Ascending aorta (tissue), 2 donors: Measurements from ENCODE around the gene OR2A2. TPM values are rescaled to one million over a fixed set of nuclear protein-coding genes. Genes with fewer than 3 reads are reported as not detected.

ENCODE experiments used
- DNase-seq, 2 donors: peaks; one replicate each; pipeline ENCODE4 v3.0.0-alpha.2; 2019; ENCODE audit warnings: low spot score in 2 of 2
- H3K27ac ChIP-seq, 2 donors: fragments of 200-600 bp; sonication (generic); one replicate each; pipeline ENCODE4 v1.5.1; 2016 to 2017; ENCODE audit warnings: mild to moderate bottlenecking in 1 of 2
- H3K27me3 ChIP-seq: fragments of 200-600 bp; sonication (generic); one replicate; pipeline ENCODE4 v1.5.1; 2017
- H3K36me3 ChIP-seq, 2 donors: fragments of 200-600 bp; sonication (generic); one replicate each; pipeline ENCODE4 v1.5.1; 2016
- H3K4me1 ChIP-seq, 2 donors: fragments of 200-600 bp; sonication (generic); one replicate each; pipeline ENCODE4 v1.5.1; 2016 to 2017; ENCODE audit warnings: mild to moderate bottlenecking in 1 of 2
- H3K4me3 ChIP-seq, 2 donors: fragments of 200-600 bp; sonication (generic); one replicate each; pipeline ENCODE4 v1.5.1; 2016 to 2017; ENCODE audit warnings: mild to moderate bottlenecking in 1 of 2
- H3K9me3 ChIP-seq, 2 donors: fragments of 200-600 bp; sonication (generic); one replicate each; pipeline ENCODE4 v1.5.1; 2016
- intact Hi-C: fragments of 100-400 bp; cut with DNase I; formaldehyde crosslinking; loops from one replicate; pipeline ENCODE4 v1.15.1; 2023
- total RNA-seq: library from RNA; depleted of rRNA; stranded (reverse); fragments of >200 nt; gene quantifications from one replicate; pipeline ENCODE4 v1.1.0, GENCODE V29; 2016
- TF ChIP-seq, protein P1 (sequence below), 3 experiments: fragments of 200-600 bp in 2 of 3; fragments of 450-650 bp in 1 of 3; sonication (generic) in 2 of 3; IDR thresholded peaks; one replicate each; pipeline ENCODE4 v1.5.1; 2016 to 2019; ENCODE audit warnings: antibody characterized with exemption in 3 of 3, mild to moderate bottlenecking in 1 of 3, moderate library complexity in 1 of 3

The OR2A2 gene
- total RNA-seq, 1 donor from 2014 or later: not detected

GRCh38 chr7:144137501-144137900 is 28.1 kb downstream of the OR2A2 start:
- no peaks in the 10 kb centered on the region for H3K36me3 ChIP-seq
- DNase-seq: no peak
- H3K27me3 ChIP-seq: no peaks in the 10 kb centered on the region
- TF ChIP-seq, protein P1, sequence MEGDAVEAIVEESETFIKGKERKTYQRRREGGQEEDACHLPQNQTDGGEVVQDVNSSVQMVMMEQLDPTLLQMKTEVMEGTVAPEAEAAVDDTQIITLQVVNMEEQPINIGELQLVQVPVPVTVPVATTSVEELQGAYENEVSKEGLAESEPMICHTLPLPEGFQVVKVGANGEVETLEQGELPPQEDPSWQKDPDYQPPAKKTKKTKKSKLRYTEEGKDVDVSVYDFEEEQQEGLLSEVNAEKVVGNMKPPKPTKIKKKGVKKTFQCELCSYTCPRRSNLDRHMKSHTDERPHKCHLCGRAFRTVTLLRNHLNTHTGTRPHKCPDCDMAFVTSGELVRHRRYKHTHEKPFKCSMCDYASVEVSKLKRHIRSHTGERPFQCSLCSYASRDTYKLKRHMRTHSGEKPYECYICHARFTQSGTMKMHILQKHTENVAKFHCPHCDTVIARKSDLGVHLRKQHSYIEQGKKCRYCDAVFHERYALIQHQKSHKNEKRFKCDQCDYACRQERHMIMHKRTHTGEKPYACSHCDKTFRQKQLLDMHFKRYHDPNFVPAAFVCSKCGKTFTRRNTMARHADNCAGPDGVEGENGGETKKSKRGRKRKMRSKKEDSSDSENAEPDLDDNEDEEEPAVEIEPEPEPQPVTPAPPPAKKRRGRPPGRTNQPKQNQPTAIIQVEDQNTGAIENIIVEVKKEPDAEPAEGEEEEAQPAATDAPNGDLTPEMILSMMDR (IDR thresholded peaks at IDR 0.05): no peak
- H3K27ac ChIP-seq: no peak overlapping the region
- H3K4me3 ChIP-seq: no peak overlapping the region
- intact Hi-C loops: no loop called here
- no peaks in the 10 kb centered on the region for H3K9me3 ChIP-seq
- no peaks in the 10 kb centered on the region for H3K4me1 ChIP-seq

GRCh38 chr7:144142187-144142586 is 32.8 kb downstream of the OR2A2 start:
- Histone ChIP-seq H3K4me1 (no peaks in the 10 kb centered on the region), H3K36me3 (no peaks in the 10 kb centered on the region), H3K27ac (no peak overlapping the region), H3K9me3 (no peaks in the 10 kb centered on the region), H3K27me3 (no peaks in the 10 kb centered on the region), H3K4me3 (no peak overlapping the region)
- intact Hi-C loops: no loop called here
- TF ChIP-seq, protein P1 (IDR thresholded peaks at IDR 0.05): no peak
- no peak for DNase-seq

GRCh38 chr7:144144426-144144825 is 35.0 kb downstream of the OR2A2 start:
- Histone ChIP-seq H3K4me3 (no peak overlapping the region), H3K4me1 (no peaks in the 10 kb centered on the region), H3K9me3 (peaks cover 6 to 13% of the 10 kb centered on the region in 2 donors), H3K27me3 (no peaks in the 10 kb centered on the region), H3K27ac (no peak overlapping the region), H3K36me3 (no peaks in the 10 kb centered on the region)
- intact Hi-C loops: no loop called here
- no peak for DNase-seq
- TF ChIP-seq, protein P1 (IDR thresholded peaks at IDR 0.05): no peak

DNA sequence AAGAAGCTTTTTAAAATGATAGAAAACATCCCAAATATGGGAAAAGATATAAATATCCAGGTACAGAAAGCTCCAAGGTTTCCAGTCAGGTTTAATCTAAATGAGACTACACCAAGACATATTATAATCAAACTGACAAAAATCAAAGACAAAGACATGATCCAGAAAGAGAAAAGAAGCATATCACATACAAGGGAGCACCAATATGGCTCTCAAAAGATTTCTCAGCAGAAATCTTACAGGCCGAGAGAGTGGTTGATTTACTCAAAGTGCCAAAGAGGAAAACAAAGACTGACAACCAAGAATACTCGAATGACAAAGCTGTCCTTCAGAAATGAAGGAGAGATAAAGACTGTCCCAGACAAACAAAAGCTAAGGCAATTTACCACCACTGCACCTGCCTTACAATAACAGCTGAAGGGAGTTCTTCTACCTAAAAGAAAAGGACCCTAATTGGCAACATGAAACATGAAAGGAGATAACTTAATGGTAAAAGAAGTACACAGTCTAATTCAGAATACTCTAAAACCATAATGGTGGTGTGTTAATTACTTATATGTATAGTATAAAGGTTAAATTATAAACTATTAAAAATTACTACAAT is 38.9 kb downstream of the OR2A2 start:
- intact Hi-C loops: no loop called here

GRCh38 chr7:144158861-144159260 is 49.5 kb downstream of the OR2A2 start:
- H3K9me3 ChIP-seq: no peaks in the 10 kb centered on the region
- intact Hi-C loops: no loop called here
- no peaks in the 10 kb centered on the region for H3K27me3 ChIP-seq
- H3K36me3 ChIP-seq: no peaks in the 10 kb centered on the region
- no peak for DNase-seq
- no peak overlapping the region for H3K4me3 ChIP-seq
- TF ChIP-seq, protein P1 (IDR thresholded peaks at IDR 0.05): no peak
- H3K4me1 ChIP-seq: no peaks in the 10 kb centered on the region
- no peak overlapping the region for H3K27ac ChIP-seq

More for the DNA sequence above, 38.9 kb downstream of the OR2A2 start:
- Histone ChIP-seq H3K4me3 (no peak overlapping the region), H3K4me1 (no peaks in the 10 kb centered on the region), H3K9me3 (peaks cover 6 to 21% of the 10 kb centered on the region in 2 donors), H3K36me3 (no peaks in the 10 kb centered on the region), H3K27ac (no peak overlapping the region), H3K27me3 (no peaks in the 10 kb centered on the region)
- TF ChIP-seq, protein P1 (IDR thresholded peaks at IDR 0.05): no peak
- no peak for DNase-seq

Other genes starting within 250 kb of the OR2A2 start
- 30.9 TPM for gene TCAF1, start 207.4 kb upstream of the OR2A2 start, total RNA-seq
- not detected for gene OR2F2, start 174.3 kb upstream of the OR2A2 start, total RNA-seq
- not detected for gene OR2F1, start 154.7 kb upstream of the OR2A2 start, total RNA-seq
- not detected for gene OR6B1, start 109.3 kb upstream of the OR2A2 start, total RNA-seq
- not detected for gene OR2A5, start 60.6 kb upstream of the OR2A2 start, total RNA-seq
- not detected for gene OR2A25, start 39.8 kb upstream of the OR2A2 start, total RNA-seq
- gene OR2A12, start 23.3 kb upstream of the OR2A2 start, total RNA-seq: not detected
- gene OR2A14, start 13.6 kb downstream of the OR2A2 start, total RNA-seq: not detected
- gene CTAGE4, start 73.9 kb downstream of the OR2A2 start, total RNA-seq: not detected
- 0.75 TPM for gene ARHGEF35, start 86.2 kb downstream of the OR2A2 start, total RNA-seq
- not detected for gene OR2A42, start 130.0 kb downstream of the OR2A2 start, total RNA-seq
- 4.9 TPM for gene OR2A7, start 155.2 kb downstream of the OR2A2 start, total RNA-seq
- not detected for gene CTAGE8, start 159.7 kb downstream of the OR2A2 start, total RNA-seq
- gene OR2A1, start 202.8 kb downstream of the OR2A2 start, total RNA-seq: not detected
- gene ARHGEF5, start 245.8 kb downstream of the OR2A2 start, total RNA-seq: 3.5 TPM